Trophoblast cell (in vitro differentiated cells and primary cell): ENCODE data around the gene MYT1.

Source experiments
- DNase-seq, 2 donors: peaks; one replicate each; pipeline ENCODE4 v3.0.0-alpha.2; 2016
- H2AFZ ChIP-seq: 2 replicates; pipeline ENCODE4 v1.6.1; 2013; ENCODE audit warnings: low read length, moderate library complexity, mild to moderate bottlenecking; ENCODE audit not compliant: insufficient read depth, poor library complexity
- H2AK5ac ChIP-seq: 2 replicates; pipeline ENCODE4 v1.6.1; 2013; ENCODE audit warnings: mild to moderate bottlenecking, low read length
- H2BK120ac ChIP-seq: 2 replicates; pipeline ENCODE4 v1.6.1; 2013; ENCODE audit warnings: low read length, mild to moderate bottlenecking, moderate library complexity; ENCODE audit not compliant: insufficient read depth, poor library complexity
- H2BK12ac ChIP-seq: 2 replicates; pipeline ENCODE4 v1.6.1; 2013; ENCODE audit warnings: mild to moderate bottlenecking, low read length, moderate library complexity
- H2BK5ac ChIP-seq: 2 replicates; pipeline ENCODE4 v1.6.1; 2013; ENCODE audit warnings: low read length, low read depth, moderate library complexity, mild to moderate bottlenecking; ENCODE audit not compliant: poor library complexity
- H3K14ac ChIP-seq: 2 replicates; pipeline ENCODE4 v1.6.1; 2013; ENCODE audit warnings: mild to moderate bottlenecking, low read length
- H3K18ac ChIP-seq: 2 replicates; pipeline ENCODE4 v1.6.1; 2013; ENCODE audit warnings: mild to moderate bottlenecking, low read length
- H3K23ac ChIP-seq: 2 replicates; pipeline ENCODE4 v1.6.1; 2013; ENCODE audit warnings: low read length
- H3K27ac ChIP-seq: 2 replicates; pipeline ENCODE4 v1.5.1; 2013; ENCODE audit warnings: low read depth, mild to moderate bottlenecking, inconsistent platforms, low read length, moderate library complexity
- H3K27me3 ChIP-seq: 2 replicates; pipeline ENCODE4 v1.6.1; 2013; ENCODE audit warnings: inconsistent platforms, mild to moderate bottlenecking, low read length, moderate library complexity; ENCODE audit not compliant: insufficient read depth
- H3K36me3 ChIP-seq, 2 experiments: 1 replicate in 1 of 2; 2 replicates in 1 of 2; pipeline ENCODE4 v1.6.1; 2013; ENCODE audit warnings: low read length in 2 of 2, mild to moderate bottlenecking in 2 of 2, moderate library complexity in 1 of 2; ENCODE audit not compliant: insufficient read depth in 2 of 2, control insufficient read depth in 1 of 2
- H3K4ac ChIP-seq: 2 replicates; pipeline ENCODE4 v1.6.1; 2013; ENCODE audit warnings: low read depth, mild to moderate bottlenecking, low read length, moderate library complexity
- H3K4me1 ChIP-seq, 2 experiments: 1 replicate in 1 of 2; 2 replicates in 1 of 2; pipeline ENCODE4 v1.6.1; 2013; ENCODE audit warnings: low read length in 2 of 2, mild to moderate bottlenecking in 2 of 2, moderate library complexity in 1 of 2; ENCODE audit not compliant: insufficient read depth in 2 of 2, control insufficient read depth in 1 of 2
- H3K4me2 ChIP-seq: 2 replicates; pipeline ENCODE4 v1.6.1; 2013; ENCODE audit warnings: inconsistent platforms, mild to moderate bottlenecking, low read length, moderate library complexity
- H3K4me3 ChIP-seq: 2 replicates; pipeline ENCODE4 v1.5.1; 2013; ENCODE audit warnings: mild to moderate bottlenecking, low read depth, low read length, inconsistent platforms
- H3K79me1 ChIP-seq: one replicate; pipeline ENCODE4 v1.6.1; 2013; ENCODE audit warnings: low read length
- H3K79me2 ChIP-seq: 2 replicates; pipeline ENCODE4 v1.6.1; 2013; ENCODE audit warnings: low read length, mild to moderate bottlenecking; ENCODE audit not compliant: control insufficient read depth, insufficient read depth, poor library complexity
- H3K9ac ChIP-seq: 2 replicates; pipeline ENCODE4 v1.6.1; 2013; ENCODE audit warnings: mild to moderate bottlenecking, low read length
- H3K9me3 ChIP-seq: 2 replicates; pipeline ENCODE4 v1.6.1; 2013; ENCODE audit warnings: low read depth, mild to moderate bottlenecking, control low read depth, inconsistent platforms, low read length; ENCODE audit not compliant: insufficient read depth
- H4K12ac ChIP-seq: 2 replicates; pipeline ENCODE4 v1.6.1; 2013; ENCODE audit warnings: low read depth, mild to moderate bottlenecking, low read length, moderate library complexity
- H4K8ac ChIP-seq: 2 replicates; pipeline ENCODE4 v1.6.1; 2013; ENCODE audit warnings: low read depth, mild to moderate bottlenecking, low read length, moderate library complexity
- H4K91ac ChIP-seq: one replicate; pipeline ENCODE4 v1.6.1; 2013; ENCODE audit warnings: low read depth, mild to moderate bottlenecking, low read length, moderate library complexity
- WGBS: extraction: QIAGEN DNeasy Blood & Tissue Kit; methylation state at CpG from one replicate; pipeline ENCODE4 v1.1.7; 2013; ENCODE audit warnings: missing lambda C conversion rate; ENCODE audit not compliant: insufficient read length, insufficient coverage; ENCODE audit errors: extremely low coverage; 5-methylcytosine and 5-hydroxymethylcytosine counted together

Gene MYT1

DNA sequence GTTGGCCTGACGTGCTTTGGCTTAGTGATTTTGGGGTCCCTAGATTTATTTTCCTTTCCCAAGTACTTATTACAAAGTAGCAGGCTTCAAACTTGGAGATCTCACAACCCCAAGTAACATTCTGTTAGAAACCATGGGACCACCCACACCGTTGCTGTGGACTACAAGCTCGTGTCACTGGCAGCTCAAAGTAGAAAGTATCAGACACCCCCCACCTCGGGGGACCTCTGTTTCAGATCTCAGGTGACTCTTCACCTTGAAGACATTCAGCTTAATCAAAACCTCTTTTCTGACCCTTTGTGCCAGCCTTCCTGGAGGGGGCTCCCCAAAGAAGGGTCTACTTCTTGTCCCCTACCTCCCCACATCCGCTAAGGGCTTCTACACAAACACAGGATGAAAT lies 15.7 kb upstream of the MYT1 start:
- H2AK5ac ChIP-seq, result no peak overlapping the region
- no peak overlapping the region for H2BK120ac ChIP-seq
- H2AFZ ChIP-seq, result no peak overlapping the region
- H3K4me1 ChIP-seq, result no peaks in the 10 kb centered on the region
- no peak overlapping the region for H3K4me2 ChIP-seq
- H3K9me3 ChIP-seq, result peaks cover 24% of the 10 kb centered on the region
- H3K27me3 ChIP-seq, result no peaks in the 10 kb centered on the region
- no peak overlapping the region for H3K4ac ChIP-seq
- DNase-seq, result no peak
- no peaks in the 10 kb centered on the region for H3K79me2 ChIP-seq
- no peak overlapping the region for H4K91ac ChIP-seq
- WGBS, result no CpG with 5 or more reads among the region's 5 CpGs
- H2BK12ac ChIP-seq, result no peak overlapping the region
- H3K23ac ChIP-seq, result no peak overlapping the region
- no peak overlapping the region for H2BK5ac ChIP-seq
- no peaks in the 10 kb centered on the region for H3K79me1 ChIP-seq
- no peak overlapping the region for H4K12ac ChIP-seq
- H3K4me3 ChIP-seq, result no peak overlapping the region
- no peak overlapping the region for H3K27ac ChIP-seq
- H3K14ac ChIP-seq, result no peak overlapping the region
- no peak overlapping the region for H3K9ac ChIP-seq
- H3K36me3 ChIP-seq, result no peaks in the 10 kb centered on the region
- no peak overlapping the region for H3K18ac ChIP-seq
- H4K8ac ChIP-seq, result no peak overlapping the region

DNA sequence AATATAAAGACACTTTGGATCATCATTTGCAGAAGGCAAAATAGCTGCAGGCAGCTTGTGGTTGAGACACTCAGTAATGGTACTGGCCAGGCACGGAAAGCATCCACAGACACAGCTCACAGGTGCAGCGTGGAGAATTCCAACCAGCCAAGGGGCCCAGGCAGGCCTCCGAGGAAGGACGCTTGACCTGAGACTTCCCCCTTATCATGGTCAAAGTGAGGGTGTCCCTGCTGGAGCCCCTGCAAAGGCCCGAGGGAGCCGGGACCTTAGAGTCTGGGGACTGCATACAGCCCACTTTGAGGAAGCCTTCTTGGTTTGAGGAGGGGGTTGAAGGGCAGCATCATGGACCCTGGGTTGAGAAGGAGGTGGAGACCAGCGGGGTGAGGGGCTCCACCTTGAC lies 15.1 kb upstream of the MYT1 start:
- WGBS, result no CpG with 5 or more reads among the region's 7 CpGs
- H4K12ac ChIP-seq, result no peak overlapping the region
- no peaks in the 10 kb centered on the region for H3K27me3 ChIP-seq
- H3K4me1 ChIP-seq, result no peaks in the 10 kb centered on the region
- no peak overlapping the region for H3K18ac ChIP-seq
- H3K9me3 ChIP-seq, result peaks cover 25% of the 10 kb centered on the region
- no peak overlapping the region for H3K14ac ChIP-seq
- no peak overlapping the region for H3K4me2 ChIP-seq
- H4K8ac ChIP-seq, result no peak overlapping the region
- H2AFZ ChIP-seq, result no peak overlapping the region
- H3K4me3 ChIP-seq, result no peak overlapping the region
- H3K27ac ChIP-seq, result no peak overlapping the region
- no peak overlapping the region for H2BK120ac ChIP-seq
- H3K4ac ChIP-seq, result no peak overlapping the region
- H4K91ac ChIP-seq, result no peak overlapping the region
- no peaks in the 10 kb centered on the region for H3K79me2 ChIP-seq
- no peak overlapping the region for H2BK12ac ChIP-seq
- no peaks in the 10 kb centered on the region for H3K36me3 ChIP-seq
- no peak overlapping the region for H3K9ac ChIP-seq
- H3K79me1 ChIP-seq, result no peaks in the 10 kb centered on the region
- no peak overlapping the region for H3K23ac ChIP-seq
- no peak overlapping the region for H2AK5ac ChIP-seq
- H2BK5ac ChIP-seq, result no peak overlapping the region
- no peak for DNase-seq

DNA sequence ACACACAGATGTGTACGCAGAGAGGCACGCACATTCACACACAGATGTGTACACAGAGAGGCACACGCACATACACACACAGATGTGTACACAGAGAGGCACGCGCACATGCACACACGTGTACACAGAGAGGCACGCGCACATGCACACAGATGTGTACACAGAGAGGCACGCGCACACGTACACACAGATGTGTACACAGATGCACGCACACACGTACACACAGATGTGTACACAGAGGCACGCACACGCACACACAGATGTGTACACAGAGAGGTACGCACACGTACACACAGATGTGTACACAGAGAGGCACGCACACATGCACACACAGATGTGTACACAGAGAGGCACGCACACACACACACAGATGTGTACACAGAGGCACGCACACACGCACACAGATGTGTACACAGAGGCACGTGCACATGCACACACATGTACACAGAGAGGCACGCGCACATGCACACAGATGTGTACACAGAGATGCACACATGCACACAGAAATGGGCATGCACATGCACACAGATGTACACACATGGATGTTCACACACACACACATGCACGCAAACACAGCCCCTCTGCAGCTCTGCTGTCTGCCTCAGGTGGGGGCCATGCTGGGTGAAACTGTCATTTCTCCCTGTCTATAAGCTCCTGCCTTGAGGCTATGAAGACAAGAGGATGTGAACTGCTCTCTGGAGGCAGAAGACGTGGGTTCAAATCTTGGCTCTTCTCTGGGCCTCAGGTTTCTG lies 14.3 kb upstream of the MYT1 start:
- no peak overlapping the region for H3K14ac ChIP-seq
- H2AK5ac ChIP-seq, result no peak overlapping the region
- H2BK5ac ChIP-seq, result no peak overlapping the region
- no peak for DNase-seq
- no peak overlapping the region for H4K8ac ChIP-seq
- H3K9ac ChIP-seq, result no peak overlapping the region
- H4K91ac ChIP-seq, result no peak overlapping the region
- no peak overlapping the region for H2BK12ac ChIP-seq
- no peaks in the 10 kb centered on the region for H3K79me1 ChIP-seq
- peaks cover 24% of the 10 kb centered on the region for H3K9me3 ChIP-seq
- no peak overlapping the region for H4K12ac ChIP-seq
- H3K23ac ChIP-seq, result peak overlapping the region; percentile 6
- no peak overlapping the region for H3K27ac ChIP-seq
- no peak overlapping the region for H2AFZ ChIP-seq
- no peaks in the 10 kb centered on the region for H3K36me3 ChIP-seq
- H3K4me3 ChIP-seq, result peak overlapping the region; percentile 50
- no peaks in the 10 kb centered on the region for H3K79me2 ChIP-seq
- WGBS, result no CpG with 5 or more reads among the region's 26 CpGs
- no peak overlapping the region for H3K4me2 ChIP-seq
- H3K27me3 ChIP-seq, result no peaks in the 10 kb centered on the region
- no peak overlapping the region for H2BK120ac ChIP-seq
- H3K18ac ChIP-seq, result no peak overlapping the region
- no peaks in the 10 kb centered on the region for H3K4me1 ChIP-seq
- H3K4ac ChIP-seq, result no peak overlapping the region

DNA sequence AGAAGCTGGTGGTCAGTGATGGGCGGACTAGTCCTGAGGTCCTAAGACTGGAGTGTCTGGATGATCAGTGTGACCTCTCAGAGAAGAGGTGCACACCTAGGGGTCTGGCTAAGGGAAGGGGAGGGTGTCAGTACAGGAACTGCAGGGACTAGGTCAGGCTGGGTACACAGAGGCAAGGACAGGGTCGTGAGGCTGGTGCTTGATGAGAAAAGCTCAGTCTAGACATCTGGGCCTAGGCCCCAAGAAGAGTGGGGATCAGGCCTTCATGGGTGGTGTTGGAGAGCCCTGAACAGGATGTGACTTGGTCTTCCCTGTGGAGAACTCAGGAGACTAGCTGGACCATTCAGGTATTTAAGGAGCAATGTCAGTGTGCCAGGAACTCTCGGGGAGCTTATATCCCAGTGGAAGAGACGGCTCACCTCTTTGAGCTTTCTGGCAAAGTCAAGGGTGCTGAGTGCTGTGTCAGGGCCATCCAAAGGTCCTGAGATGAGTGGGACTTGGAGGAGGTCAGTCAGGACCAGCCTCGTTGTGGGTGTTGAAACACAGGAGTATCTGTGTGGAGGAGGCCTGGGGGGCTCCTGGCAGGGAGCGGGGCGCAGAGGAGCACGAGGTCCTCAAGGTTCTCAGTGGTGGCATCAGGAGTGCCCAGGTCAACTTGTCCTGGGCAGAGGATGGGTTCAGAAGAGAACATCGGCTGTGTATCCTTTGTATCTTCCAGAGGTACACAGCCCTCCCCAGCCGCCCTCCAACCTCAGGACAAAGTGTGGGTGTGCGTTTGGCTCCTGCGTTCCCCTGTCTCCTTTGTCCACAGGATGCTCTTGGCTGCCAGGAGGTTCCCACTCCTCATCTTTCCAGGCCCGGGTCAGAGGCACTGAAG lies 13.3 kb upstream of the MYT1 start:
- Histone ChIP-seq H2BK12ac (no peak overlapping the region), H4K8ac (no peak overlapping the region), H4K12ac (no peak overlapping the region), H3K4ac (no peak overlapping the region), H3K27me3 (no peaks in the 10 kb centered on the region), H3K27ac (no peak overlapping the region), H4K91ac (no peak overlapping the region), H3K18ac (no peak overlapping the region), H3K14ac (no peak overlapping the region), H3K4me1 (no peaks in the 10 kb centered on the region), H2BK120ac (no peak overlapping the region), H3K36me3 (no peaks in the 10 kb centered on the region), H3K23ac (no peak overlapping the region), H2BK5ac (no peak overlapping the region), H3K79me2 (no peaks in the 10 kb centered on the region), H3K9me3 (peaks cover 14% of the 10 kb centered on the region), H3K79me1 (no peaks in the 10 kb centered on the region), H3K9ac (no peak overlapping the region), H3K4me2 (no peak overlapping the region), H2AK5ac (no peak overlapping the region), H2AFZ (no peak overlapping the region), H3K4me3 (no peak overlapping the region)
- no peak for DNase-seq
- no CpG with 5 or more reads among the region's 13 CpGs for WGBS
